Activated effector memory CD4-positive, alpha-beta T cell treated with Interleukin-2 at 50 U/mL for 16 hours (primary cell): ENCODE measurements around the gene JKAMP.

Source experiments
- DNase-seq: peaks from one replicate; pipeline ENCODE4 v3.0.0-alpha.2; 2020

The JKAMP gene

GRCh38 chr14:59481871-59482540, 2.3 kb upstream of the JKAMP start:
- no peak for DNase-seq

- DNase-seq, result no peak
Measured at GRCh38 chr14:59482541-59483331, 1.6 kb upstream of the JKAMP start.

DNA sequence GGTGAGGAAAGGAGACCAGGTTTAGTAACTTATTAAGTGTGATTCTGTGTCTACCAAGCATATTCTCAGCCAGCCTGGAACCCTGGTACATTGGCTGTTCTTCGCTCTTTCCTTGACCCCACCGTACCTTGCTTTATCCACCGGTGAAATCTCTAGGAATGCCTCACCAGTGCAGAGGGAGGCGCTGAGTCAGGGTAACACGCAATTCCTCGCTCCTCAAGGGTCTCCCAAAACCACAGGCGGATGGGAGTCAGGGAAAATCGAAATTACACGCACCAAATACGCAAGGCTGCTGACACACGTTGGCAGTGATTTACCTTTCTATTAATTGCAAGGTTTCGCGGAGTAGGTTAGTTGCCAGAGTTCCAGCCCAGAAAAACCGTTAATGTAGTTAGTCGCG, 954 bp upstream of the JKAMP start:
- DNase-seq, result no peak

- DNase-seq, result no peak
Measured at GRCh38 chr14:59484639-59485175, 390 bp downstream of the JKAMP start.

- no peak for DNase-seq
Measured at GRCh38 chr14:59490756-59491155, 6.4 kb downstream of the JKAMP start.

- no peak for DNase-seq
Measured at GRCh38 chr14:59492384-59492783, 8.1 kb downstream of the JKAMP start.

GRCh38 chr14:59500732-59501131, 16.4 kb downstream of the JKAMP start:
- DNase-seq, result no peak

GRCh38 chr14:59503256-59503655, 18.9 kb downstream of the JKAMP start:
- no peak for DNase-seq

- no peak for DNase-seq
Measured at GRCh38 chr14:59507063-59507751, 22.9 kb downstream of the JKAMP start.

GRCh38 chr14:59507752-59508103, 23.4 kb downstream of the JKAMP start:
- no peak for DNase-seq

- DNase-seq, result no peak
Measured at GRCh38 chr14:59509101-59509500, 24.8 kb downstream of the JKAMP start.

- no peak for DNase-seq
Measured at GRCh38 chr14:59510001-59510400, 25.7 kb downstream of the JKAMP start.

DNA sequence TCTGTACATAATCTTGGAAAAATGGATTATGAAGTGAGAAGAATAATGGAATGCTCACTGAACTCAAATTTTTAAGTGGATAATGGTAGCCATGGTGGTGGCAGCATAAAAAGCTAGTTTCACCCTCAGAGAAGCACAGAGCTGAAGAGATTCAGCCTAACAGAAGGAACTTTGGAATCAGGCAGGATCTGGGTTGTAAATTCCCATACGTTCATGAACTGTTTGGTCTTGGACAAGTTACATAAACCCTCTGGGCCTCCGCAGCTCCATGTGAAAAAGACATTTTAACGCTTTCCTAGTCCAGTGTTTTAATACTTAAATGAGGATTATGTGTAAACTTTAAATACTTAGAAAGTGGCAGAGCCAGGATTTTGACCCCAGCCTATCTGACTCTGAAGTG, 26.6 kb downstream of the JKAMP start:
- no peak for DNase-seq

DNA sequence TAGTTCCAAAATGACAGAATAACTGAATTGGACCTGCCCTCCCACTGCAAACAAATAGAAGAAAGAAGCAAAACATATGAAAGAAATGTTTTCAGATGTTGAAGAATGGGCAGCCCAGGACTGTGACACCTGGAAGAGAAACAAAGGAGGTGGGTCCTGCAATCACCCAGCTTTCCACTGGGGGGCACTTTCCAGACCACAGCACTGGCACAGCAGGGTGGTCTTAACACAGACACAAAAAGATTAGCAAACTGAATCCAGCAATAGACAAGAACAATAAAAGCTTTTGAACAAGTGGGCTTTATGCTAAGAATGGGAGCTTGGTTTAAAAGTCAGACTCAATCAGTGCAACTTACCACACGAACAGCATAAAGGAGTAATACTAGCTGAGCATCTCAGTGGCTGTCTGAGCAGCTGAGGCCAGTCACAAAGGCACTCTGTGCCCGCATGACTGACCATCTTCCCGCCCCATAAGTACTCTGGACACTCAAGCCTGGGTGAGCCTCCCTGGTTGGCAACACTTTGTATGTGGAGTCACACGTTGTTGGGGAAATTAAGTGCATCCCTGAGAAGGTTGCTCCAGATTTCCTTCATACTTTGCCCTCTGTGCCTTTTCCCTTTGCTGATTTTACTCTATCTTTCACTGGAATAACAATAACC, 27.7 kb downstream of the JKAMP start:
- DNase-seq, result no peak

DNA sequence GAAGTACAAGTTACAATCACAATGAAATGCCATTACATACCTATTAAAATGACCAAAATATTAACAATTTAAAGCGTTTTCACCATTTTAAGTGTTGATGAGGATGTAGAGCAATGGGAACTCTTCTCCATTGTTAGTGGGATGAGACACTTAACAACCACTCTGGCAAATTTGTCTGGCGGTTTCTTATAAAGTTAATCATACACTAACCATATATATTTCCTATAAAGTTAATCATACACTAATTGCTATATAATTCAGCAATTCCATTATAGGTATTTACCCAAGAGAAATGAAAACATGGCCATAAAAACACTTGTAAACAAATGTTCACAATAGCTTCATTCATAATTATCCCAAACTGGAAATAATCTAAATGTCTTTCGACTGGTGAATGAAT, 35.9 kb downstream of the JKAMP start:
- no peak for DNase-seq

DNA sequence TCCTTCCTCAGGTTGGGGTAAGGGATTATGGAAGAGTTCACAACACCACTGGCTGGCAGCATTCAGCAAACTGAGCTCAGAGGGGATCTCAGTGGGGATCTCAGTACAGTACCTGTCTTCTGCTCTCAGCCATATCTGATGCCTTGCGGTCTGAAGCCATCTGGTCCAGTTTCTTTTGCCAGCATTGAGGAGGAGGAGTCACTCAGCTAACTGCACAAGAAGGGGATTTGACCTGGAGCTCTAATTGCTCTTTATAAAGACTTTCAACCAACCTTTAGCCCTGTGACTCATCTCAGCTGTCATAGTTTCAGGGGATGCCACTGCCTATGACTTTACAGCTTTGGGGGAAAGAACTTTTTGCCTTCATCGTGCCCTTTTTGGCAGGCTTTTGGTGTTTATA, 44.9 kb downstream of the JKAMP start:
- no peak for DNase-seq

- no peak for DNase-seq
Measured at GRCh38 chr14:59530349-59530748, 46.0 kb downstream of the JKAMP start.

DNA sequence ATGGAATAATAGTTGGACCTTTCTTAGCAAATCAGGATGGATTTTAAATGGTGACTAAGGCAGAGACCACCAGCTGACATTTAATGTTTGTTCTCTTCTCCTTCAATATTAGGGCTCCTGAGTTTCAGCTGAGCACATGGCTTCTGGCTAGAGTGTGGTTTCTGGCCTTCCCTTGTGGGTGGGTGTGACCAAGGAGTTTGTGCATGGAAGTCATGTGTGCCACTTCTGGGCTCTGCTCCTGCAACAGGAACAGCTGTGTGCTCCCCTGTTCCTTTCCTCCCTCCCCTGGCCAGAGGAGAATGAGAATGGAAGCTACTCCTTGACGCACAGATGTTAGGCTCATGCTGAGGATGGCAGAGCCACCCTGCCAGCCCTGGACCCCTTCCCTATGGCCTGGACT, 48.1 kb downstream of the JKAMP start:
- no peak for DNase-seq

DNA sequence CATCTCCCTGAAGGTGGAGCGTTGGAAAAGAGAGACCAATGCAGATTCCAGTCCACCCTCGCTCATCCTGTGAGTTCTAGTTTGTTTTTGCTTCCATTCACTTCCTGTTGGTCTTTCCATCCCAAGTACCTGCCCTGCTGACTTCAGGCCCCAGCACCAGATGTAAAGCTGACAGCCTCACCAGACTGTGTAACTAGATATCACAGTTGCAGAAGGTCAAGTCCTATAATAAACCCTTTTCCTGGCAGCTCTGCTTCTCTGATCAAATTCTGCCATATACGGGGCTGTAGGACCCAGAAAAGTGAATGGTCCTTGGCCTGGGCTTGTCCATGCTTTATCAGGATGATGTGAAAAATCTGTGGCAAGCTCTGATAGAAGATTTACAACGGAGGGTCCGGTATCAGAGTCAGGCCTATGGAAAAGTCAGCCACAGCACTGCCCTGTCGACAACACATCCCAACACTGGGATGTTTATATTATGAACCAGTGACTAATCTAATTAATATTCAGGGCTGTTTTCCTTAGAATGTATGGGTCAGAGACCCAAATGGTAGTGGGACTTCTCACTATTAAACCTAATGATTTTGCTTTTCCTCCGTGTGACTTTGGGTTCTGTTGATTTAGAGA, 50.2 kb downstream of the JKAMP start:
- DNase-seq, result no peak

- no peak for DNase-seq
Measured at GRCh38 chr14:59537476-59537875, 53.2 kb downstream of the JKAMP start.

DNA sequence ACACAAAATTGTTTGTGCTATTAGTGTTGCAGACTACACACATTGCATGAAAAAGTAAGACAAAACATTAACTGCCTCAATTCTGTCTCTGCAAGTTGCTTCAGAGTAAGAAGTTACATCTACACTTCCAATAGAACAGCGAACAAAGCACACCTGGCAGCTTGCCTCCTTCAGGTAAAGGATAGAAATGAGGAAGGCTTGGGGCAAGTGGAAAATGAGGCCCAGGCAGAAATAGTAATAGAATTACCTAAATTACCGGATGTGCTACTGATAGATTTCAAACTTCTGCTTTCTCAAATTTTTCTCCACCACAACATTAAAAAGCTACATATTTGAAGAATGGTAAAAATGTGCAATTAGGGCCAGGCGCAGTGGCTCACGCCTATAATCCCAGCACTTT, 54.6 kb downstream of the JKAMP start:
- no peak for DNase-seq

DNA sequence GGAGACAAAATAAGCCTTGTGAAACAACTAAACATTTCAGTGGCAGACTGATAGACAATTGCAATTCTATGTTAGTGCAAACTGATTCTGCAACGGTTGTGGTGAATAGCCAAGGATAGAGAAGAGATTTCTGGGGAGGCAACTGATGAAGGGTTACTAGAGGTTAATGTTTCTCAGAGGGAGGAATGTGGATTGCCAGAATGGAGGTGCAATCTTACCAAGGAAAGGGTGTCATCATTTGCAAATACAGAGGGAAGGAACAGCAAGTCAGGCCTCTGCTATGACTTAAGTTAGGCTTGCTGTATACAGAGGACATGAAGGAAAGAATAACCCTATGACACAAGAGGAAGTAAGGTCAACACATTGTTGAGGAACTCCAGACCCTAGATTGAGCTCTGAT, 56.5 kb downstream of the JKAMP start:
- no peak for DNase-seq

- no peak for DNase-seq
Measured at GRCh38 chr14:59541731-59542130, 57.4 kb downstream of the JKAMP start.
